H1 (cell line): ENCODE measurements around the gene HTRA1. TPM values are rescaled to one million over a fixed set of nuclear protein-coding genes. Genes with fewer than 3 reads are reported as not detected.

Experiments
- ASH2L ChIP-seq: fragments of 200-600, 300-600 bp; sonication (generic); IDR thresholded peaks from one replicate; pipeline ENCODE4 v1.7.1; 2017; ENCODE audit warnings: low read length
- SP2 ChIP-seq: IDR thresholded peaks from 2 replicates; pipeline ENCODE4 v1.6.1; 2012; ENCODE audit warnings: mild to moderate bottlenecking, low read length, inconsistent platforms
- TAF1 ChIP-seq: IDR thresholded peaks from 2 replicates; pipeline ENCODE4 v1.6.1; 2011; ENCODE audit warnings: mild to moderate bottlenecking, low read depth, low read length
- polyA plus RNA-seq, 7 experiments: library from polyadenylated mRNA; depleted of rRNA in 3 of 7; stranded (reverse) in 5 of 7; unstranded in 2 of 7; fragments of >200 nt in 5 of 7; fragments of 200-250 nt in 2 of 7; gene quantifications; 1 replicate in 5 of 7; 2 replicates in 1 of 7; 4 replicates in 1 of 7; pipeline versions ENCODE4 v1.2.1 to v1.2.3, GENCODE V29; 2011 to 2013; ENCODE audit warnings: missing spikeins in 2 of 7, mixed read lengths in 2 of 7
- total RNA-seq: library from RNA; stranded (reverse); fragmentation: NEBNext Ultra II Directional; extraction: Animal tissue kit (Norgen Biotek cat#: 25700); gene quantifications from 2 replicates; pipeline ENCODE4 v1.2.1, GENCODE V29; 2021

Gene HTRA1
- total and polyA plus RNA-seq, 2 of the 8 experiments (the other 6 are each of a cell fraction or from before 2014, with no cell fraction given), result 15.8 to 20.1 TPM

- TF ChIP-seq TAF1, result no peak
- no peak for TF ChIP-seq ASH2L
- TF ChIP-seq SP2, result no peak
Measured at GRCh38 chr10:122549636-122550035, 88.3 kb downstream of the HTRA1 start (continued).
